ENCODE results near the gene AK2.
"Not testable (repeated sequence)": the region's sequence is repeated elsewhere in the genome, so short reads cannot be mapped to it uniquely, and the experiment has no call there.

GRCh38 chr1:33064284-33064683 is 27.6 kb upstream of the AK2 start:
- TF ChIP-seq POLR2AphosphoS5 (IDR thresholded peaks at IDR 0.05; ENCODE audit: insufficient read depth in 1 of 2, low read depth in 1 of 2); CTCF (IDR thresholded peaks at IDR 0.05); POLR2A (IDR thresholded peaks at IDR 0.05): not testable (repeated sequence)
